Esophagus squamous epithelium (tissue), 4 donors: ENCODE data around the gene ADCK1.

ENCODE experiments used
- CTCF ChIP-seq, 6 experiments: fragments of 450-650 bp in 4 of 6; fragments of 200-600 bp in 2 of 6; sonication (generic) in 2 of 6; IDR thresholded peaks; one replicate each; pipeline ENCODE4 v1.5.1; 2016 to 2019; ENCODE audit warnings: antibody characterized with exemption in 6 of 6, mild to moderate bottlenecking in 4 of 6, moderate library complexity in 4 of 6
- POLR2A ChIP-seq, 4 donors: fragments of 450-650 bp; IDR thresholded peaks; one replicate each; pipeline ENCODE4 v1.6.1; 2017; ENCODE audit warnings: antibody characterized with exemption in 4 of 4, mild to moderate bottlenecking in 4 of 4, moderate library complexity in 3 of 4

GRCh38 chr14:77823378-77823777 is 23.5 kb downstream of the ADCK1 start:
- TF ChIP-seq CTCF (IDR thresholded peaks at IDR 0.05): no peak
- no peak for TF ChIP-seq POLR2A (IDR thresholded peaks at IDR 0.05)
